Neural cell (in vitro differentiated cells): Measurements from ENCODE around the gene INSR. TPM values are rescaled to one million over a fixed set of nuclear protein-coding genes. Genes with fewer than 3 reads are reported as not detected.

Experiments
- H2AFZ ChIP-seq: fragments of 200-600, 300-800 bp; sonication (generic), shearing (Covaris generic); 2 replicates; pipeline ENCODE4 v1.6.0; 2014; ENCODE audit warnings: low read depth, mild to moderate bottlenecking, antibody characterized with exemption, low read length, moderate library complexity
- H3F3A ChIP-seq: fragments of 200-600 bp; shearing (Covaris generic); 2 replicates; pipeline ENCODE4 v1.6.1; 2016; ENCODE audit warnings: mild to moderate bottlenecking, moderate library complexity, mixed read lengths, antibody characterized with exemption, low read length; ENCODE audit not compliant: insufficient read depth, poor library complexity, severe bottlenecking
- H3K27ac ChIP-seq: fragments of 200-600, 300-800 bp; sonication (generic), shearing (Covaris generic); 2 replicates; pipeline ENCODE4 v1.5.1; 2014; ENCODE audit warnings: mild to moderate bottlenecking, low read length, moderate library complexity
- H3K27me3 ChIP-seq: fragments of 300-800, 200-600 bp; sonication (generic), shearing (Covaris generic); 2 replicates; pipeline ENCODE4 v1.6.0; 2014; ENCODE audit warnings: mild to moderate bottlenecking, low read depth, low read length, moderate library complexity; ENCODE audit not compliant: insufficient read depth
- H3K36me3 ChIP-seq: fragments of 300-800, 200-600 bp; sonication (generic), shearing (Covaris generic); 2 replicates; pipeline ENCODE4 v1.5.1; 2014; ENCODE audit warnings: mild to moderate bottlenecking, antibody characterized with exemption, low read length, moderate library complexity; ENCODE audit not compliant: insufficient read depth
- H3K4me2 ChIP-seq: fragments of 300-800, 200-600 bp; sonication (generic), shearing (Covaris generic); 2 replicates; pipeline ENCODE4 v1.6.0; 2014; ENCODE audit warnings: mild to moderate bottlenecking, low read length
- H3K4me3 ChIP-seq: fragments of 300-800, 200-600 bp; sonication (generic), shearing (Covaris generic); 2 replicates; pipeline ENCODE4 v1.5.1; 2014; ENCODE audit warnings: mild to moderate bottlenecking, low read length, moderate library complexity
- H3K79me2 ChIP-seq: fragments of 200-600 bp; shearing (Covaris generic); replicated peaks from 2 replicates; pipeline ENCODE4 v1.6.0; 2014; ENCODE audit warnings: mild to moderate bottlenecking, low read length, moderate library complexity; ENCODE audit not compliant: insufficient read depth
- H3K9ac ChIP-seq: fragments of 300-800, 200-600 bp; sonication (generic), shearing (Covaris generic); 2 replicates; pipeline ENCODE4 v1.6.1; 2016; ENCODE audit warnings: mild to moderate bottlenecking, low read length, mixed read lengths
- H3K9me2 ChIP-seq: fragments of 200-600 bp; shearing (Covaris generic); 2 replicates; pipeline ENCODE4 v1.6.1; 2016; ENCODE audit warnings: mild to moderate bottlenecking, low read length, mixed read lengths; ENCODE audit not compliant: insufficient read depth
- H3K9me3 ChIP-seq: fragments of 200-600, 300-800 bp; sonication (generic), shearing (Covaris generic); 2 replicates; pipeline ENCODE4 v1.6.1; 2016; ENCODE audit warnings: mild to moderate bottlenecking, mixed run types, low read length, moderate library complexity, mixed read lengths
- H4K20me1 ChIP-seq: fragments of 200-600 bp; shearing (Covaris generic); 2 replicates; pipeline ENCODE4 v1.6.1; 2016; ENCODE audit warnings: mild to moderate bottlenecking, mixed run types; ENCODE audit not compliant: insufficient read depth
- EP300 ChIP-seq: fragments of 450-650 bp; conservative IDR thresholded peaks from 2 replicates; pipeline ENCODE4 v1.6.1; 2014; ENCODE audit warnings: antibody characterized with exemption, mild to moderate bottlenecking, moderate library complexity; ENCODE audit not compliant: poor library complexity, severe bottlenecking
- EZH2 ChIP-seq: fragments of 200-600, 300-800 bp; shearing (Covaris generic), sonication (generic); IDR thresholded peaks from 2 replicates; pipeline ENCODE4 v1.6.1; 2014; ENCODE audit warnings: antibody characterized with exemption, low read length, borderline replicate concordance, mild to moderate bottlenecking; ENCODE audit not compliant: insufficient read depth, poor library complexity, severe bottlenecking
- MXI1 ChIP-seq: fragments of 450-650 bp; conservative IDR thresholded peaks from 2 replicates; pipeline ENCODE4 v1.6.1; 2014; ENCODE audit warnings: antibody characterized with exemption, mild to moderate bottlenecking; ENCODE audit not compliant: poor library complexity, severe bottlenecking
- POLR2AphosphoS5 ChIP-seq: IDR thresholded peaks from 2 replicates; pipeline ENCODE4 v1.6.1; 2012
- RAD21 ChIP-seq: fragments of 450-650 bp; conservative IDR thresholded peaks from 2 replicates; pipeline ENCODE4 v1.6.1; 2014; ENCODE audit warnings: antibody characterized with exemption, mild to moderate bottlenecking, moderate library complexity
- REST ChIP-seq: IDR thresholded peaks from 2 replicates; pipeline ENCODE4 v1.6.1; 2012; ENCODE audit warnings: borderline replicate concordance
- SMC3 ChIP-seq: fragments of 450-650 bp; conservative IDR thresholded peaks from 2 replicates; pipeline ENCODE4 v1.6.1; 2014; ENCODE audit warnings: antibody characterized with exemption, mild to moderate bottlenecking, moderate library complexity; ENCODE audit not compliant: poor library complexity
- TAF1 ChIP-seq: IDR thresholded peaks from 2 replicates; pipeline ENCODE4 v1.6.1; 2012; ENCODE audit warnings: low read depth
- polyA plus RNA-seq: library from polyadenylated mRNA; depleted of rRNA; stranded (reverse); fragments of >200 nt; gene quantifications from 2 replicates; pipeline ENCODE4 v1.2.3, GENCODE V29; 2014
- TF ChIP-seq, protein P1 (sequence below): fragments of 450-650 bp; IDR thresholded peaks from 2 replicates; pipeline ENCODE4 v1.5.1; 2014; ENCODE audit warnings: antibody characterized with exemption, mild to moderate bottlenecking, moderate library complexity; ENCODE audit not compliant: poor library complexity, severe bottlenecking

The INSR gene
- polyA plus RNA-seq, 1 donor from 2014 or later, result 16.0 TPM

- H4K20me1 ChIP-seq, result no peaks in the 10 kb centered on the region
- no peaks in the 10 kb centered on the region for H3K27me3 ChIP-seq
- no peak overlapping the region for H3K27ac ChIP-seq
- H3K9me3 ChIP-seq, result no peaks in the 10 kb centered on the region
- no peaks in the 10 kb centered on the region for H3K36me3 ChIP-seq
- H2AFZ ChIP-seq, result no peak overlapping the region
- H3K79me2 ChIP-seq, result no peaks in the 10 kb centered on the region
- no peak overlapping the region for H3K9ac ChIP-seq
- no peaks in the 10 kb centered on the region for H3F3A ChIP-seq
- no peaks in the 10 kb centered on the region for H3K9me2 ChIP-seq
- H3K4me3 ChIP-seq, result no peak overlapping the region
- H3K4me2 ChIP-seq, result no peak overlapping the region
- no peak for TF ChIP-seq SMC3
- TF ChIP-seq EP300, result no peak
- no peak for TF ChIP-seq RAD21
- TF ChIP-seq, protein P1, sequence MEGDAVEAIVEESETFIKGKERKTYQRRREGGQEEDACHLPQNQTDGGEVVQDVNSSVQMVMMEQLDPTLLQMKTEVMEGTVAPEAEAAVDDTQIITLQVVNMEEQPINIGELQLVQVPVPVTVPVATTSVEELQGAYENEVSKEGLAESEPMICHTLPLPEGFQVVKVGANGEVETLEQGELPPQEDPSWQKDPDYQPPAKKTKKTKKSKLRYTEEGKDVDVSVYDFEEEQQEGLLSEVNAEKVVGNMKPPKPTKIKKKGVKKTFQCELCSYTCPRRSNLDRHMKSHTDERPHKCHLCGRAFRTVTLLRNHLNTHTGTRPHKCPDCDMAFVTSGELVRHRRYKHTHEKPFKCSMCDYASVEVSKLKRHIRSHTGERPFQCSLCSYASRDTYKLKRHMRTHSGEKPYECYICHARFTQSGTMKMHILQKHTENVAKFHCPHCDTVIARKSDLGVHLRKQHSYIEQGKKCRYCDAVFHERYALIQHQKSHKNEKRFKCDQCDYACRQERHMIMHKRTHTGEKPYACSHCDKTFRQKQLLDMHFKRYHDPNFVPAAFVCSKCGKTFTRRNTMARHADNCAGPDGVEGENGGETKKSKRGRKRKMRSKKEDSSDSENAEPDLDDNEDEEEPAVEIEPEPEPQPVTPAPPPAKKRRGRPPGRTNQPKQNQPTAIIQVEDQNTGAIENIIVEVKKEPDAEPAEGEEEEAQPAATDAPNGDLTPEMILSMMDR, result no peak
Observed at GRCh38 chr19:7106711-7107657, 187.2 kb downstream of the INSR start.

DNA sequence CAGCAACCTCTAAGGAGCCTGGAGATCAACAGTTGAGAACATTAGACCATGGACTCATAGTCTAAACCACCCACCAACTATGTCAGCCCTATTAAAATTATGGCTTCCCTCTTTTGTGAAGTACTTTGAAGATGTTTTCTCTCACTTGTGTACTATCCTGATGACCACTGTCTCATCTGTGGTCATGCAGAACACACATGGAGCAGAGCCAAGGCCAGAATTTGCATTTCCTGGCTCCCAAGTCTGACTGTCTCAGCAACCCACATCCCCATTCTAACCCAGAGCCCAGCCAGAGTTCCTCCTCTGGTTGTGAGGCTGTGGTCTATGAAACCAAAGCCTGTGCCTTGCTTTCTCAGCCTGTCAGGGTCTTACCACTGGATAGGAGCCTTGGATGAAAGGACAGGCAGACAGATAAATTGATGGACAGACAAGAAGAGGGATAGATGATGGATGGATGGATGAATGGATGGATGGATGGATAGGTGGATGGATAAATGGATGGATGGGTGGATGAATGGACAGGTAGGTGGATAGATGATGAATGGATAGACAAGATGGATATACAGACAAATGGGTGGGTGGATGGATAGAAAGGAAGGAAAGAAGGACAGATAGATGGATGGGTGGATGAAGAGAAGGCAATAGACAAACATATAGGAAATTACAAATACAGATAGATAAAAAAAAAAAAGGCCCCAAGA lies 189.3 kb downstream of the INSR start:
- no peak for TF ChIP-seq TAF1
- no peak for TF ChIP-seq POLR2AphosphoS5
- no peak for TF ChIP-seq REST
- TF ChIP-seq EZH2, result no peak
- no peak for TF ChIP-seq MXI1
- TF ChIP-seq, protein P1, result no peak
- TF ChIP-seq EP300, result no peak
- no peak for TF ChIP-seq RAD21
- TF ChIP-seq SMC3, result no peak
- Histone ChIP-seq H3K4me2 (no peak overlapping the region), H3K9ac (no peak overlapping the region)

More for the DNA sequence above, 189.3 kb downstream of the INSR start:
- no peak overlapping the region for H3K27ac ChIP-seq
- H3K27me3 ChIP-seq, result no peaks in the 10 kb centered on the region
- H3K36me3 ChIP-seq, result no peaks in the 10 kb centered on the region
- no peaks in the 10 kb centered on the region for H4K20me1 ChIP-seq
- no peaks in the 10 kb centered on the region for H3K9me2 ChIP-seq
- no peaks in the 10 kb centered on the region for H3F3A ChIP-seq
- no peak overlapping the region for H2AFZ ChIP-seq
- H3K79me2 ChIP-seq, result no peaks in the 10 kb centered on the region
- no peak overlapping the region for H3K4me3 ChIP-seq
- no peaks in the 10 kb centered on the region for H3K9me3 ChIP-seq
